ENCODE data around the gene PSMA7.
A peak's percentile ranks its signal among the peaks of the same experiment; 100 is the strongest.

Gene PSMA7

GRCh38 chr20:62143081-62143956 is at the start of gene PSMA7, which contains the start of gene SS18L1:
Gene PSMA7 (minus strand): TSS chr20:62143394. CDS start chr20:62143303, 91 bp downstream.
Gene SS18L1 (plus strand): TSS chr20:62143769. CDS start chr20:62143821, 52 bp downstream.
- DNase-seq (ENCODE audit: low spot score) = peak; percentile 91

- no peak for DNase-seq (ENCODE audit: low spot score)
These were observed 49.4 kb upstream of the PSMA7 start for GRCh38 chr20:62192635-62193034.

- DNase-seq (ENCODE audit: low spot score) = no peak
These were observed 48.8 kb upstream of the PSMA7 start for GRCh38 chr20:62191781-62192559.

GRCh38 chr20:62190639-62191411 is 47.6 kb upstream of the PSMA7 start:
- no peak for DNase-seq (ENCODE audit: low spot score)

GRCh38 chr20:62186887-62187866 is 44.0 kb upstream of the PSMA7 start:
- DNase-seq (ENCODE audit: low spot score) = no peak

GRCh38 chr20:62186096-62186426 is 42.9 kb upstream of the PSMA7 start:
- DNase-seq (ENCODE audit: low spot score) = no peak

- no peak for DNase-seq (ENCODE audit: low spot score)
These were observed 40.4 kb upstream of the PSMA7 start for GRCh38 chr20:62183426-62184142.

GRCh38 chr20:62182469-62183425 is 39.6 kb upstream of the PSMA7 start, which contains the start of gene MTG2:
Gene MTG2 (plus strand): TSS chr20:62183028. CDS start chr20:62193421, 10,393 bp downstream.
- DNase-seq (ENCODE audit: low spot score) = peak; percentile 98

GRCh38 chr20:62181808-62182207 is 38.6 kb upstream of the PSMA7 start:
- no peak for DNase-seq (ENCODE audit: low spot score)

GRCh38 chr20:62179162-62179504 is 35.9 kb upstream of the PSMA7 start:
- no peak for DNase-seq (ENCODE audit: low spot score)

GRCh38 chr20:62178316-62179161 is 35.3 kb upstream of the PSMA7 start:
- DNase-seq (ENCODE audit: low spot score) = no peak

GRCh38 chr20:62177307-62177706 is 34.1 kb upstream of the PSMA7 start:
- DNase-seq (ENCODE audit: low spot score) = no peak

GRCh38 chr20:62176866-62177265 is 33.7 kb upstream of the PSMA7 start:
- no peak for DNase-seq (ENCODE audit: low spot score)

GRCh38 chr20:62175711-62176110 is 32.5 kb upstream of the PSMA7 start:
- DNase-seq (ENCODE audit: low spot score) = no peak

GRCh38 chr20:62174870-62175624 is 31.9 kb upstream of the PSMA7 start:
- DNase-seq (ENCODE audit: low spot score) = no peak

- DNase-seq (ENCODE audit: low spot score) = no peak
These were observed 31.0 kb upstream of the PSMA7 start for GRCh38 chr20:62174021-62174804.

GRCh38 chr20:62172666-62173065 is 29.5 kb upstream of the PSMA7 start:
- no peak for DNase-seq (ENCODE audit: low spot score)

Data from germinal center (tissue), 1 donor.